Heart left ventricle (tissue), 16 donors: Measurements from ENCODE around the gene PELI3. TPM values are rescaled to one million over a fixed set of nuclear protein-coding genes. Genes with fewer than 3 reads are reported as not detected.

Experiments used
- ATAC-seq, 4 donors: fragments of 200-7000 bp; cut with Tn5 transposase; one replicate each; pipeline ENCODE4 v1.9.1; 2020 to 2022; ENCODE audit warnings: moderate library complexity in 4 of 4, mild to moderate bottlenecking in 3 of 4, moderate number of reproducible peaks in 1 of 4
- DNase-seq, 5 donors: peaks; one replicate each; pipeline ENCODE4 v3.0.0-alpha.2; 2020
- H3K27ac ChIP-seq, 12 donors: fragments of 200-600 bp; sonication (generic) in 4 of 12; one replicate each; pipeline versions ENCODE4 v1.5.0 to v1.8.0; 2016 to 2022; ENCODE audit warnings: mild to moderate bottlenecking in 2 of 12
- H3K27me3 ChIP-seq, 9 donors: fragments of 200-600 bp; sonication (generic) in 2 of 9; one replicate each; pipeline versions ENCODE4 v1.5.1 to v1.8.0; 2016 to 2022; ENCODE audit warnings: mild to moderate bottlenecking in 3 of 9
- H3K36me3 ChIP-seq, 9 donors: fragments of 200-600 bp; sonication (generic) in 2 of 9; one replicate each; pipeline versions ENCODE4 v1.5.0 to v1.8.0; 2018 to 2022; ENCODE audit warnings: mild to moderate bottlenecking in 2 of 9
- H3K4me1 ChIP-seq, 12 donors: fragments of 200-600 bp; sonication (generic) in 4 of 12; one replicate each; pipeline versions ENCODE4 v1.5.0 to v1.8.0; 2016 to 2022; ENCODE audit warnings: mild to moderate bottlenecking in 3 of 12
- H3K4me3 ChIP-seq, 12 donors: fragments of 200-600 bp; sonication (generic) in 4 of 12; one replicate each; pipeline versions ENCODE4 v1.5.0 to v1.8.0; 2017 to 2022; ENCODE audit warnings: mild to moderate bottlenecking in 9 of 12, moderate library complexity in 4 of 12
- H3K9me3 ChIP-seq, 12 donors: fragments of 200-600 bp; sonication (generic) in 4 of 12; one replicate each; pipeline versions ENCODE4 v1.5.0 to v1.8.0; 2016 to 2022; ENCODE audit warnings: mild to moderate bottlenecking in 1 of 12
- CTCF ChIP-seq, 12 donors: fragments of 200-600 bp; sonication (generic) in 4 of 12; IDR thresholded peaks; one replicate each; pipeline versions ENCODE4 v1.5.0 to v1.8.0; 2018 to 2022; ENCODE audit warnings: antibody characterized with exemption in 12 of 12, mild to moderate bottlenecking in 5 of 12
- POLR2A ChIP-seq, 2 donors: fragments of 450-650 bp; IDR thresholded peaks; one replicate each; pipeline ENCODE4 v1.6.1; 2017; ENCODE audit warnings: antibody characterized with exemption in 2 of 2, mild to moderate bottlenecking in 2 of 2, moderate library complexity in 2 of 2
- WGBS, 4 donors: extraction: QIAGEN DNeasy Blood & Tissue Kit in 2 of 4; methylation state at CpG; one replicate each; pipeline versions ENCODE4 v1.1.5 to v1.1.7; 2013 to 2018; 5-methylcytosine and 5-hydroxymethylcytosine counted together
- intact Hi-C, 10 donors: fragments of 100-400 bp; cut with DNase I; formaldehyde crosslinking; loops; one replicate each; pipeline versions ENCODE4 v1.11.1 to v1.14.2; 2022
- polyA plus RNA-seq, 2 donors: library from polyadenylated mRNA; stranded (reverse); fragments of 200-250 nt; gene quantifications; one replicate each; pipeline ENCODE4 v1.2.3, GENCODE V29; 2013
- total RNA-seq, 9 donors: library from RNA; depleted of rRNA in 2 of 9; stranded (reverse); fragments of >200 nt in 2 of 9; fragmentation: NEBNext Ultra II Directional in 3 of 9; extraction: Animal tissue kit (Norgen Biotek cat#: 25700) in 3 of 9; gene quantifications; one replicate each; pipeline versions ENCODE4 v1.1.0 to v1.2.4, GENCODE V29; 2016 to 2023
- donor health status: ischemic (EF 13 %, LVEDD 7.1; RV severe dilation, severe dysfunction).
- donor health status: healthy with polysubstance abuse.
- donor health status: DM: no; HTN: yes; CAD: no.
- donor health status: DM: no; HTN: no; CAD: no.
- donor health status: ischemic (EF 25% LVEDD 6.9; RV normal size, moderate dysfunction).
- donor health status: ischemic (EF 25% LVEDD 5.7; RV mildly dilated, moderate dysfunction).
- donor health status: healthy.
- donor health status: DM: yes; HTN: yes; CAD: no.
- donor health status: ischemic (EF 35%, LVEDD 5.7; RV mildly dilated, moderate dysfunction).
- donor health status: nonischemic (EF 11% LVEDD 7.7; RV severe dilation, severe dysfunction).
- donor health status: DM: yes; HTN: yes; CAD: no.
- donor health status: PGD.
- donor health status: ischemic (EF 29% LVEDD 5.4; RV normal size, mild dysfunction).
- donor health status: nonischemic (EF 23%, LVEDD 6.1; RV moderate dilation, normal function).

The PELI3 gene
- total and polyA plus RNA-seq, 11 donors: 5.8 to 26.2 (median 8.0) TPM

DNA sequence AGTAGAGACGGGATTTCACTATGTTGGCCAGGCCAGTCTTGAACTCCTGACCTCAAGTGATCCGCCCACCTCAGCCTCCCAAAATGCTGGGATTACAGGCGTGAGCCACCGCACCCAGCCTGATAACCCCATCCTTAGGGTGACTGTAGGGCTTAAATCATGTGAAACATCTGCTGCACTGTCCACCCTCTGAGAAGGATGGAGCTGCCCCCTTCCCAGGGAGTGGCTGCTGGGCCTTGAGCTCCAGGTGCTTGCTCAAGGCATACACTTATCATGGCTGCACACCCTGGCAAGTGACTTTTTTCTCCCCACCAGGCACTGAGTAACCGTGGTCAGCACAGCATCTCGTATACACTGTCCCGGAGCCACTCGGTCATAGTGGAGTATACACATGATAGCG lies 5.3 kb downstream of the PELI3 start:
- Histone ChIP-seq H3K27me3 (no peaks in the 10 kb centered on the region), H3K4me1 (peaks cover 0 to 21% (median 9%) of the 10 kb centered on the region in 12 donors), H3K9me3 (no peaks in the 10 kb centered on the region), H3K4me3 (no peak overlapping the region), H3K27ac (no peak overlapping the region), H3K36me3 (peaks cover 0 to 51% (median 27%) of the 10 kb centered on the region in 9 donors)
- no peak for ATAC-seq
- intact Hi-C loops: no loop called here
- DNase-seq: no peak
- 91 to 94% (median 93%) methylated on average over 8 to 9 of the region's 9 CpGs for WGBS, 4 donors
- TF ChIP-seq CTCF (IDR thresholded peaks at IDR 0.05) (no peak), POLR2A (IDR thresholded peaks at IDR 0.05) (no peak)

DNA sequence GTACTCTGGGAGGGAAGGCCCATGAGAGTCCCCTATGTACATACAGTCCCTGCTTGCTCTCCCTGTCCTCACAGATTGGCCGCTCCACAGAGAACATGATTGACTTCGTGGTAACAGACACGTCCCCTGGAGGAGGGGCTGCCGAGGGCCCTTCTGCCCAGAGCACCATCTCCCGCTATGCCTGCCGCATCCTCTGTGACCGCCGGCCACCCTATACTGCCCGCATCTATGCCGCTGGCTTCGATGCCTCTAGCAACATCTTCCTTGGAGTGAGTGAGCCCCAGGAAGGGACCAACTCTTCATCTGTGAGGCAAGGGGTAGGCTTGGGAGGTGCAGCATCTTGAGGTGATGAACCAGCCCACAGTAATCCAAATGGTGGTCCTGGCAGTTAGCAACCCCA lies 6.5 kb downstream of the PELI3 start:
- no peaks in the 10 kb centered on the region for H3K27me3 ChIP-seq
- H3K27ac ChIP-seq: no peak overlapping the region
- H3K36me3 ChIP-seq: peaks cover 0 to 51% (median 27%) of the 10 kb centered on the region in 9 donors
- no peaks in the 10 kb centered on the region for H3K9me3 ChIP-seq
- H3K4me1 ChIP-seq: peaks cover 0 to 10% (median 0%) of the 10 kb centered on the region in 12 donors
- intact Hi-C loops: no loop called here
- no peak for ATAC-seq
- no peak for TF ChIP-seq POLR2A (IDR thresholded peaks at IDR 0.05)
- TF ChIP-seq CTCF (IDR thresholded peaks at IDR 0.05): no peak
- DNase-seq: no peak
- 94 to 97% (median 95%) methylated on average over 8 to 11 of the region's 11 CpGs for WGBS, 4 donors
- no peak overlapping the region for H3K4me3 ChIP-seq

GRCh38 chr11:66473608-66474515 lies 7.2 kb downstream of the PELI3 start:
- no peak overlapping the region for H3K4me3 ChIP-seq
- 92 to 95% (median 93%) methylated on average over 4 to 20 of the region's 20 CpGs for WGBS, 4 donors
- no peak for TF ChIP-seq CTCF (IDR thresholded peaks at IDR 0.05)
- TF ChIP-seq POLR2A (IDR thresholded peaks at IDR 0.05): no peak

DNA sequence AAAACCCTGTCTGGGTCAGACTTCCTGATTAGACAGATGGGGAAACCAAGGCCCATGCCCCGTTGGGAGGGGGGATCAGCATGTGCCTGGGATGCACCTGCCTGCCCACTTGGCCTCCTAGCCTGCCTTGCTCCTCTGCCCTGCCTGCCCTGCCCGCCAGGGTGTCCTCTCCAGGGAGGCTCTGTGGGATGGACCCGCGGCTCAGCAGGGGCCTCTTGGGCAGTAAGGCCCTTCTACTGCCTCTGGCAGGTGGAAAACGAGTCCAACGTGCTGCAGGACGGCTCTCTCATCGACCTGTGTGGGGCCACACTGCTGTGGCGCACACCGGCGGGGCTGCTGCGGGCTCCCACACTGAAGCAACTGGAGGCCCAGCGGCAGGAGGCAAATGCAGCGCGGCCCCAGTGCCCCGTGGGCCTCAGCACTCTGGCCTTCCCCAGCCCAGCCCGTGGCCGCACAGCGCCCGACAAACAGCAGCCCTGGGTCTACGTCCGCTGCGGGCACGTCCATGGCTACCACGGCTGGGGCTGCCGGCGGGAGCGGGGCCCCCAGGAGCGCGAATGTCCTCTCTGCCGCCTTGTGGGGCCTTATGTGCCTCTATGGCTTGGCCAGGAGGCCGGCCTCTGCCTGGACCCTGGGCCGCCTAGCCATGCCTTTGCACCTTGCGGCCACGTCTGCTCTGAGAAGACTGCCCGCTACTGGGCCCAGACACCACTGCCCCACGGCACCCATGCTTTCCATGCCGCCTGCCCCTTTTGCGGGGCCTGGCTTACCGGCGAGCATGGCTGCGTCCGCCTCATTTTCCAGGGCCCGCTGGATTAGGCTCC lies 8.9 kb downstream of the PELI3 start:
- WGBS, 4 donors: 92 to 94% (median 93%) methylated on average over 39 to 44 of the region's 44 CpGs
- Histone ChIP-seq H3K27me3 (no peaks in the 10 kb centered on the region), H3K4me1 (peaks cover 0 to 12% (median 6%) of the 10 kb centered on the region in 12 donors), H3K36me3 (peaks cover 0 to 48% (median 27%) of the 10 kb centered on the region in 9 donors), H3K9me3 (no peaks in the 10 kb centered on the region), H3K27ac (no peak overlapping the region), H3K4me3 (no peak overlapping the region)
- ATAC-seq (no peak), DNase-seq (no peak)
- intact Hi-C loops: no loop called here
- TF ChIP-seq POLR2A (IDR thresholded peaks at IDR 0.05) (no peak), CTCF (IDR thresholded peaks at IDR 0.05) (no peak)

More at GRCh38 chr11:66473608-66474515, 7.2 kb downstream of the PELI3 start:
- Histone ChIP-seq H3K27ac (no peak overlapping the region), H3K36me3 (peaks cover 0 to 51% (median 27%) of the 10 kb centered on the region in 9 donors), H3K4me1 (peaks cover 0 to 10% (median under 1%) of the 10 kb centered on the region in 12 donors), H3K9me3 (no peaks in the 10 kb centered on the region), H3K27me3 (no peaks in the 10 kb centered on the region)
- no peak for DNase-seq
- no peak for ATAC-seq
- intact Hi-C loops: no loop called here
